Neutrophil (primary cell): Measurements from ENCODE around the gene BGN.

Source experiments
- H3K27ac ChIP-seq: fragments of 200-600 bp; sonication (generic); 2 replicates; pipeline ENCODE4 v1.5.1; 2016; ENCODE audit warnings: mild to moderate bottlenecking, moderate library complexity
- H3K27me3 ChIP-seq: fragments of 200-600 bp; sonication (generic); 2 replicates; pipeline ENCODE4 v1.6.0; 2016; ENCODE audit warnings: mild to moderate bottlenecking
- H3K36me3 ChIP-seq: fragments of 200-600 bp; sonication (generic); 2 replicates; pipeline ENCODE4 v1.5.1; 2017
- H3K4me1 ChIP-seq, 2 experiments: fragments of 200-600 bp in 1 of 2; sonication (generic) in 1 of 2; 1 replicate in 1 of 2; 2 replicates in 1 of 2; pipeline versions ENCODE4 v1.5.1 to v1.6.1; 2013 to 2016; ENCODE audit warnings: low read depth in 1 of 2, low read length in 1 of 2, mild to moderate bottlenecking in 1 of 2, moderate library complexity in 1 of 2; ENCODE audit not compliant: control insufficient read depth in 1 of 2, insufficient read depth in 1 of 2
- H3K4me3 ChIP-seq, 2 experiments: fragments of 200-600 bp in 1 of 2; sonication (generic) in 1 of 2; 1 replicate in 1 of 2; 2 replicates in 1 of 2; pipeline ENCODE4 v1.5.1; 2013 to 2016; ENCODE audit warnings: low read depth in 1 of 2, low read length in 1 of 2, mild to moderate bottlenecking in 1 of 2, moderate library complexity in 1 of 2
- H3K9me3 ChIP-seq: fragments of 200-600 bp; sonication (generic); 2 replicates; pipeline ENCODE4 v1.5.1; 2016
- CTCF ChIP-seq: fragments of 200-600 bp; sonication (generic); IDR thresholded peaks from 2 replicates; pipeline ENCODE4 v1.5.1; 2016; ENCODE audit warnings: antibody characterized with exemption

Gene BGN

GRCh38 chrX:153549231-153549630 is 54.5 kb downstream of the BGN start:
- TF ChIP-seq CTCF: no peak

GRCh38 chrX:153549807-153550206 is 55.0 kb downstream of the BGN start:
- TF ChIP-seq CTCF: no peak
- Histone ChIP-seq H3K27me3 (no peaks in the 10 kb centered on the region), H3K36me3 (no peaks in the 10 kb centered on the region)

More at GRCh38 chrX:153549231-153549630, 54.5 kb downstream of the BGN start:
- H3K27me3 ChIP-seq: no peaks in the 10 kb centered on the region
- H3K4me3 ChIP-seq: no peak overlapping the region
- no peaks in the 10 kb centered on the region for H3K36me3 ChIP-seq
- no peaks in the 10 kb centered on the region for H3K4me1 ChIP-seq
- H3K27ac ChIP-seq: no peak overlapping the region
- no peaks in the 10 kb centered on the region for H3K9me3 ChIP-seq

GRCh38 chrX:153551135-153551534 is 56.4 kb downstream of the BGN start:
- Histone ChIP-seq H3K27me3 (no peaks in the 10 kb centered on the region), H3K4me3 (no peak overlapping the region), H3K4me1 (no peaks in the 10 kb centered on the region), H3K36me3 (no peaks in the 10 kb centered on the region), H3K9me3 (no peaks in the 10 kb centered on the region), H3K27ac (no peak overlapping the region)
- no peak for TF ChIP-seq CTCF

More at GRCh38 chrX:153549807-153550206, 55.0 kb downstream of the BGN start:
- Histone ChIP-seq H3K9me3 (no peaks in the 10 kb centered on the region), H3K4me1 (no peaks in the 10 kb centered on the region), H3K27ac (no peak overlapping the region), H3K4me3 (no peak overlapping the region)

- H3K36me3 ChIP-seq: no peaks in the 10 kb centered on the region
- H3K9me3 ChIP-seq: no peaks in the 10 kb centered on the region
- no peak for TF ChIP-seq CTCF
- H3K27me3 ChIP-seq: no peaks in the 10 kb centered on the region
- H3K4me1 ChIP-seq: no peaks in the 10 kb centered on the region
- no peak overlapping the region for H3K4me3 ChIP-seq
- no peak overlapping the region for H3K27ac ChIP-seq
Measured at GRCh38 chrX:153554519-153555167, 59.9 kb downstream of the BGN start.

GRCh38 chrX:153556767-153557166 is 62.0 kb downstream of the BGN start:
- H3K9me3 ChIP-seq: no peaks in the 10 kb centered on the region
- peaks cover 0 to 5% of the 10 kb centered on the region in 2 experiments for H3K4me1 ChIP-seq
- no peaks in the 10 kb centered on the region for H3K36me3 ChIP-seq
- H3K27me3 ChIP-seq: no peaks in the 10 kb centered on the region
- TF ChIP-seq CTCF: no peak
- no peak overlapping the region for H3K4me3 ChIP-seq
- H3K27ac ChIP-seq: no peak overlapping the region
